ENCODE results near the gene INMT. TPM values are rescaled to one million over a fixed set of nuclear protein-coding genes. Genes with fewer than 3 reads are reported as not detected.

INMT gene
- total and polyA plus RNA-seq, 2 of the 8 experiments (the other 6 are each of a cell fraction or from before 2014, with no cell fraction given), result 0.60 to 0.94 TPM

DNA sequence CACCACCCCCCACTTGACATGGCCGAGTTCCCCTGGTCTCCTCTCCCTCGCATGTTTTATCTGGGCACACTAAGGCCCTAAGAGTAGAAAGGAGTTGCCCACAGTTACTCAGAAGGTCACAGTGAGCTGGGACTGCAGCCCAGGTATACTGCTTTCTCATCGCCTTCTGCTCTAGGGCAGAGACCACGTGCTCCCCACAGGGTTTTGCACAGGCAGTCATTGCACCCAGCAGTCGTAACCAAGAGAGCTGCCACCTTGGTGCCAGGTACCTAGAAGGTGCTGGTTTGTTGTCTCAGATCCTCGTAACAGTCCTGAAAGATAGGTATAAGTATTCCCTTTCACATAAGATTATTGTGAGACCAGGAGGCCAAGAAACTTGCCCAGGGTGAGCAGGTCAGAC lies 21.0 kb downstream of the INMT start:
- peaks cover 10% of the 10 kb centered on the region; the same call in 1 of the 2 replicates for H3K23me2 ChIP-seq (ENCODE audit: low read depth, low read length)
- H2BK12ac ChIP-seq (ENCODE audit: low read depth, low read length), result no peak overlapping the region
- peaks cover 0 to 2% of the 10 kb centered on the region in 2 experiments; a peak in 1 of 4 replicates for H3K79me2 ChIP-seq (ENCODE audit: control insufficient read depth in 1 of 2, insufficient read depth in 2 of 2, low read length in 2 of 2)
- no peaks in the 10 kb centered on the region for H3K9me3 ChIP-seq (ENCODE audit: insufficient read depth in 2 of 2, low read depth in 1 of 2, low read length in 1 of 2)
- ChIA-PET POLR2A (ENCODE audit: partially characterized antibody) (interaction anchor here (0.6 to 0.9 kb wide), 2 partner anchors 118 to 142 kb away, joined by 3 read pairs; no protein-coding TSS in a partner anchor), CTCF (ENCODE audit: partially characterized antibody) (interaction anchor here (0.8 to 4.7 kb wide), 7 partner anchors 11 to 211 kb away, joined by 3 to 17 read pairs (median 4); no protein-coding TSS in a partner anchor)
- H2BK5ac ChIP-seq (ENCODE audit: low read depth, low read length), result no peak overlapping the region
- H2BK120ac ChIP-seq (replicated peaks; ENCODE audit: low read depth, low read length), result no peak overlapping the region
- 89% methylated on average over 5 of the region's 6 CpGs; no CpG with 5 or more reads in 1 of the 2 experiments for WGBS, 2 experiments (ENCODE audit: extremely low coverage in 1 of 2, insufficient coverage in 1 of 2, insufficient read length in 1 of 2, insufficient replicate concordance in 2 of 2, low coverage in 1 of 2, low lambda C conversion rate in 2 of 2, missing lambda C conversion rate in 1 of 2)
- H3K27ac ChIP-seq (ENCODE audit: low read depth, low read length), result no peak overlapping the region
- DNase-seq (ENCODE audit: low read depth in 1 of 2, low spot score in 2 of 2), result no peak
- FAIRE-seq, result no peak
- no peak overlapping the region for H3K56ac ChIP-seq (replicated peaks; ENCODE audit: insufficient read length, low read depth, low read length)
- H3K36me3 ChIP-seq (ENCODE audit: control insufficient read depth in 2 of 4, insufficient read depth in 4 of 4, low read length in 3 of 4), result no peaks in the 10 kb centered on the region
- peaks cover 0 to 2% (median under 1%) of the 10 kb centered on the region in 4 experiments; a peak in 5 of 7 replicates for H3K4me1 ChIP-seq (replicated peaks in 1 of 4; ENCODE audit: control insufficient read depth in 3 of 4, insufficient read depth in 4 of 4, low read length in 3 of 4)
- H3K4me3 ChIP-seq (ENCODE audit: extremely low read depth in 1 of 4, insufficient read depth in 2 of 4, low read depth in 3 of 4, low read length in 4 of 4), result no peak overlapping the region
- no peak overlapping the region for H2AFZ ChIP-seq (ENCODE audit: low read length)
- no peaks in the 10 kb centered on the region for H4K20me1 ChIP-seq (replicated peaks in 1 of 2; ENCODE audit: control insufficient read depth in 1 of 2, insufficient read depth in 2 of 2, low read length in 2 of 2)
- no peak overlapping the region for H4K5ac ChIP-seq (ENCODE audit: insufficient read length, low read depth, low read length)
- no peak overlapping the region for H3K18ac ChIP-seq (ENCODE audit: extremely low read depth, low read length)
- no peak for TF ChIP-seq BCL11A (IDR thresholded peaks at IDR 0.05; ENCODE audit: low read depth in 2 of 2, low read length in 2 of 2)
- TF ChIP-seq CEBPB (IDR thresholded peaks at IDR 0.05; ENCODE audit: low read depth, low read length), result no peak
- H4K91ac ChIP-seq (replicated peaks; ENCODE audit: insufficient read length, low read length), result no peak overlapping the region
- no peak overlapping the region for H3K4ac ChIP-seq (replicated peaks; ENCODE audit: insufficient read length, low read depth, low read length)
- H3K14ac ChIP-seq (ENCODE audit: insufficient read length), result no peak overlapping the region
- no peak overlapping the region for H2BK15ac ChIP-seq (ENCODE audit: low read length)
- no peak overlapping the region for H2AK5ac ChIP-seq (ENCODE audit: low read depth, low read length)
- H4K8ac ChIP-seq (ENCODE audit: extremely low read depth, insufficient read depth, low read length), result no peak overlapping the region
- H2BK20ac ChIP-seq (ENCODE audit: low read length), result no peak overlapping the region
- no peak overlapping the region for H3K9ac ChIP-seq (replicated peaks in 1 of 4; ENCODE audit: extremely low read depth in 1 of 4, low read depth in 3 of 4, low read length in 3 of 4)
- H3K79me1 ChIP-seq (ENCODE audit: low read depth, low read length), result no peaks in the 10 kb centered on the region; the same call in 1 of the 2 replicates
- no peak overlapping the region; a peak in 1 of 4 replicates for H3K4me2 ChIP-seq (ENCODE audit: insufficient read depth in 1 of 2, low read depth in 2 of 2, low read length in 2 of 2)
- H3K23ac ChIP-seq (ENCODE audit: insufficient read length), result no peak overlapping the region
- no peaks in the 10 kb centered on the region for H3K27me3 ChIP-seq (replicated peaks in 1 of 4; ENCODE audit: control insufficient read depth in 3 of 4, extremely low read depth in 1 of 4, insufficient read depth in 3 of 4, low read length in 3 of 4)
